Glutamatergic neuron (in vitro differentiated cells): Measurements from ENCODE around the gene FOSL2. TPM values are rescaled to one million over a fixed set of nuclear protein-coding genes. Genes with fewer than 3 reads are reported as not detected.

Experiments
- DNase-seq: peaks from one replicate; pipeline ENCODE4 v3.0.0; 2022
- H3K27ac Mint-ChIP-seq: one replicate; pipeline ENCODE4 v1.8.0; 2020; ENCODE audit warnings: mild to moderate bottlenecking, mixed read lengths, inconsistent platforms; ENCODE audit not compliant: unreplicated experiment
- H3K27me3 Mint-ChIP-seq: one replicate; pipeline ENCODE4 v1.8.0; 2020; ENCODE audit warnings: mild to moderate bottlenecking, moderate library complexity, mixed read lengths, inconsistent platforms; ENCODE audit not compliant: unreplicated experiment
- H3K36me3 Mint-ChIP-seq: one replicate; pipeline ENCODE4 v1.8.0; 2020; ENCODE audit warnings: mild to moderate bottlenecking, mixed read lengths, inconsistent platforms; ENCODE audit not compliant: unreplicated experiment
- H3K4me1 Mint-ChIP-seq: one replicate; pipeline ENCODE4 v1.8.0; 2020; ENCODE audit warnings: mild to moderate bottlenecking, low read depth, mixed read lengths, inconsistent platforms; ENCODE audit not compliant: unreplicated experiment
- H3K4me3 Mint-ChIP-seq: one replicate; pipeline ENCODE4 v1.8.0; 2020; ENCODE audit warnings: mild to moderate bottlenecking, mixed read lengths, inconsistent platforms; ENCODE audit not compliant: unreplicated experiment
- H3K9me3 Mint-ChIP-seq: one replicate; pipeline ENCODE4 v1.8.0; 2020; ENCODE audit warnings: mild to moderate bottlenecking, moderate library complexity, mixed read lengths, inconsistent platforms; ENCODE audit not compliant: unreplicated experiment
- CTCF ChIP-seq: fragments of 200-600 bp; sonication (generic); IDR thresholded peaks from one replicate; pipeline ENCODE4 v1.5.0; 2021; ENCODE audit not compliant: partially characterized antibody, unreplicated experiment
- total RNA-seq: library from RNA; stranded (reverse); fragmentation: NEBNext Ultra II Directional; extraction: Animal tissue kit (Norgen Biotek cat#: 25700); gene quantifications from one replicate; pipeline ENCODE4 v1.2.1, GENCODE V29; 2021; ENCODE audit not compliant: unreplicated experiment

Gene FOSL2
- total RNA-seq, 1 donor from 2014 or later, result 2.6 TPM

DNA sequence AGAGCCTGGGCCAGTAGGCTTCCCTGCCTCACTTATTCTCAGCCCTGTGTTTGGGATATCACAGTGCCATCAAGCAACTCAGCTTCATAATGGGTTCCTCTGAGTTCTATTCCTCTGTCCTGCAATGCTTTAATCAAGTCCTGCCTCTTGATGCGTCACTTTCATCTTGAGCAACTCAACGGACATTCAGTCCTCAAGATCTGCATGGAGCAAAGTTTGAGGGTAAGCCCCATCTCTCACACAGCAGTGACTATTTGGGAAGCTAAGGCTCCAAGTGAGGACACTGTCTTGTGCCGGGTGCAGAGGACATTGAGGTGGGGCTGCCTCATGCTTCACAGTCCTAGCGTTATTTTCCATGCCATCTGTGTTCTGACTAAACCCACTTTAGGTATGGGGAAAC is 52.3 kb downstream of the FOSL2 start:
- Mint-ChIP-seq H3K27me3 (peaks cover 6% of the 10 kb centered on the region), H3K9me3 (peaks cover 1% of the 10 kb centered on the region), H3K4me3 (no peak overlapping the region), H3K4me1 (no peaks in the 10 kb centered on the region), H3K27ac (no peak overlapping the region), H3K36me3 (no peaks in the 10 kb centered on the region)
- no peak for TF ChIP-seq CTCF
- no peak for DNase-seq

GRCh38 chr2:28445448-28446258 is 53.0 kb downstream of the FOSL2 start:
- DNase-seq, result no peak
- no peak overlapping the region for H3K27ac Mint-ChIP-seq
- H3K9me3 Mint-ChIP-seq, result peaks cover 1% of the 10 kb centered on the region
- no peaks in the 10 kb centered on the region for H3K36me3 Mint-ChIP-seq
- no peaks in the 10 kb centered on the region for H3K4me1 Mint-ChIP-seq
- no peak overlapping the region for H3K4me3 Mint-ChIP-seq
- H3K27me3 Mint-ChIP-seq, result peaks cover 6% of the 10 kb centered on the region
- TF ChIP-seq CTCF, result no peak

DNA sequence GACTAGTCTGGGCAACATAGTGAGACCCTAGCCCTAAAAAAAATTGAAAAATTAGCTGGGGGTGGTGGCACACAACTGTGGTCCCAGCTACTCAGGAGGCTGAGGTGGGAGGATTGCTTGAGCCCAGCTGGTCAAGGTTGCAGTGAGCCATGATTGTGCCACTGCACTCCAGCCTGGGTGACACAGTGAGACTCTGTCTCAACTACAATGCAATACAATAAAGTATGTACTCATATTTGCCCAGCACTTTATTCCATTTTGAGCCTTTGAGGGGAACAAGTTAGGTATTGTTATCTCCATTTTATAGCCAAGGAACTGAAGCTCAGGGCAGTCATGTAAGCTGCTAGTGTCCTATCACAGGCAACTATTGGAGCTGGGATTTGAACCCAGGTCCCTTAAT is 53.9 kb downstream of the FOSL2 start:
- DNase-seq, result no peak
- no peaks in the 10 kb centered on the region for H3K36me3 Mint-ChIP-seq
- peaks cover 7% of the 10 kb centered on the region for H3K27me3 Mint-ChIP-seq
- H3K9me3 Mint-ChIP-seq, result peaks cover 1% of the 10 kb centered on the region
- H3K27ac Mint-ChIP-seq, result no peak overlapping the region
- no peaks in the 10 kb centered on the region for H3K4me1 Mint-ChIP-seq
- H3K4me3 Mint-ChIP-seq, result no peak overlapping the region
- TF ChIP-seq CTCF, result no peak

GRCh38 chr2:28447086-28447485 is 54.4 kb downstream of the FOSL2 start:
- H3K9me3 Mint-ChIP-seq, result peaks cover 1% of the 10 kb centered on the region
- DNase-seq, result no peak
- no peaks in the 10 kb centered on the region for H3K4me1 Mint-ChIP-seq
- H3K27me3 Mint-ChIP-seq, result peaks cover 7% of the 10 kb centered on the region
- H3K4me3 Mint-ChIP-seq, result no peak overlapping the region
- no peak for TF ChIP-seq CTCF
- H3K36me3 Mint-ChIP-seq, result no peaks in the 10 kb centered on the region
- no peak overlapping the region for H3K27ac Mint-ChIP-seq
